GM12878 (cell line): Measurements from ENCODE around the gene ZMIZ2.

ENCODE experiments used
- CTCF ChIP-seq, 3 experiments: IDR thresholded peaks in 2 of 3; conservative IDR thresholded peaks in 1 of 3; 2 replicates each; pipeline ENCODE4 v1.5.1; 2011; ENCODE audit warnings: low read depth in 3 of 3, low read length in 3 of 3, mild to moderate bottlenecking in 3 of 3, control low read depth in 2 of 3, moderate library complexity in 2 of 3, inconsistent platforms in 1 of 3, mixed read lengths in 1 of 3; ENCODE audit not compliant: control insufficient read depth in 2 of 3, insufficient read depth in 1 of 3; ENCODE audit errors: extremely low read depth in 1 of 3
- EP300 ChIP-seq, 2 experiments: fragments of 150-350 bp in 1 of 2; IDR thresholded peaks; 2 replicates each; pipeline ENCODE4 v1.6.1; 2011 to 2012; ENCODE audit warnings: low read depth in 2 of 2, low read length in 2 of 2, borderline replicate concordance in 1 of 2, improper control_type of control experiment in 1 of 2, inconsistent platforms in 1 of 2; ENCODE audit not compliant: control insufficient read depth in 1 of 2

- no peak for TF ChIP-seq EP300 (IDR thresholded peaks at IDR 0.05; ENCODE audit: borderline replicate concordance in 1 of 2, control insufficient read depth in 1 of 2, low read depth in 2 of 2, low read length in 2 of 2)
- no peak for TF ChIP-seq CTCF (IDR thresholded peaks at IDR 0.05 in 2 of 3, conservative IDR thresholded peaks at IDR 0.05 in 1 of 3; ENCODE audit: control insufficient read depth in 2 of 3, extremely low read depth in 1 of 3, insufficient read depth in 1 of 3, low read depth in 3 of 3, low read length in 3 of 3)
Measured at GRCh38 chr7:44808914-44809393, 60.3 kb downstream of the ZMIZ2 start.
